ENCODE measurements around the gene MYO5A. TPM values are rescaled to one million over a fixed set of nuclear protein-coding genes. Genes with fewer than 3 reads are reported as not detected.

MYO5A gene
- total RNA-seq, 1 donor = 54.3 TPM

DNA sequence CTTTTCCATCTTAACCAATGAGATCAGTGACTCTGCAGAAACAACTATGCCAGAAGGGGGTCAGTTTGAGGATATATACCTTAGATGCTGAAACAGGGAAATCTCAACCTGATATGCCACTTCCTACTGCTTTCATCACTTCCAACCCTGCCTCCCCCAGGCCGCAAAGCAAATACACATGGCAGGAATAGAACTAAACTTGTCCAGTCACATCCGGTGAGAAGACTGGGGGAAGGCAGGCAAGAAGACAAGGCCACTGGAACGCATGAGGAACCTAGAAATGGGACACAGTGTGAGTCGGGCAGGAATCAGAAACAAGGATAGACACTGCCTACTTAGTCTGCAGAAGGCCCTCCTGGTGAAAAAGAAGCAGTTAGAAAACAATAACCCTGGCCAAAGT is 90.6 kb downstream of the MYO5A start:
- no peak overlapping the region for H2AFZ ChIP-seq (ENCODE audit: low read length)
- no peak overlapping the region for H3K4me3 ChIP-seq (ENCODE audit: insufficient read depth, low read length)
- H4K20me1 ChIP-seq (ENCODE audit: insufficient read depth, low read length) = peaks cover 21% of the 10 kb centered on the region
- no peak for DNase-seq (ENCODE audit: insufficient read length, low spot score, missing footprints)
- H3K27me3 ChIP-seq (ENCODE audit: insufficient read depth, low read length) = no peaks in the 10 kb centered on the region
- no peak overlapping the region for H3K4me2 ChIP-seq (ENCODE audit: insufficient read depth, low read length)
- peaks cover 20% of the 10 kb centered on the region for H3K79me2 ChIP-seq (ENCODE audit: insufficient read depth, low read length)
- no peak overlapping the region for H3K27ac ChIP-seq (ENCODE audit: low read depth, low read length)
- no peaks in the 10 kb centered on the region for H3K9me3 ChIP-seq (ENCODE audit: low read depth, low read length)
- no peaks in the 10 kb centered on the region for H3K36me3 ChIP-seq (ENCODE audit: insufficient read depth, low read length)
- H3K4me1 ChIP-seq (ENCODE audit: insufficient read depth, low read length) = peaks cover 10% of the 10 kb centered on the region
- TF ChIP-seq, protein P1, sequence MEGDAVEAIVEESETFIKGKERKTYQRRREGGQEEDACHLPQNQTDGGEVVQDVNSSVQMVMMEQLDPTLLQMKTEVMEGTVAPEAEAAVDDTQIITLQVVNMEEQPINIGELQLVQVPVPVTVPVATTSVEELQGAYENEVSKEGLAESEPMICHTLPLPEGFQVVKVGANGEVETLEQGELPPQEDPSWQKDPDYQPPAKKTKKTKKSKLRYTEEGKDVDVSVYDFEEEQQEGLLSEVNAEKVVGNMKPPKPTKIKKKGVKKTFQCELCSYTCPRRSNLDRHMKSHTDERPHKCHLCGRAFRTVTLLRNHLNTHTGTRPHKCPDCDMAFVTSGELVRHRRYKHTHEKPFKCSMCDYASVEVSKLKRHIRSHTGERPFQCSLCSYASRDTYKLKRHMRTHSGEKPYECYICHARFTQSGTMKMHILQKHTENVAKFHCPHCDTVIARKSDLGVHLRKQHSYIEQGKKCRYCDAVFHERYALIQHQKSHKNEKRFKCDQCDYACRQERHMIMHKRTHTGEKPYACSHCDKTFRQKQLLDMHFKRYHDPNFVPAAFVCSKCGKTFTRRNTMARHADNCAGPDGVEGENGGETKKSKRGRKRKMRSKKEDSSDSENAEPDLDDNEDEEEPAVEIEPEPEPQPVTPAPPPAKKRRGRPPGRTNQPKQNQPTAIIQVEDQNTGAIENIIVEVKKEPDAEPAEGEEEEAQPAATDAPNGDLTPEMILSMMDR (IDR thresholded peaks at IDR 0.05; ENCODE audit: extremely low read depth, low read depth, low read length) = no peak

DNA sequence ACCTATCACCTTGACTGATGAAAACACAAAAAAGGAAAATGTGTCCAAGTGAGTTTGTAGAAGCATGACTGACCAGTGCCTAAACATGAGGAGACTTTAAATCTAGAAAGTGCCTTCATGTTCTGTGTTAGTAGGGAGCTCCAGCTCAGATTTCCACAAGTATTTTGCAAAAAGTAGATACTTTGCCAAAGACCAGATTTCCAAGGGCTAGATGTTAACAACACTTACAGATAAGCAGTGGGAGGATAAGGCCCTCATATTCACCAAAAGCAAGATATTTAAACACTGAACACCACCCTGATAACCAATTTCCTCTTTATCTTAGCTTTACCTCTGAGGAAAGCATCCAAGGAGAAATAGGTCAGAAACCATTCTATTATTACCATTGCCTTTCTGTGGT is 91.0 kb downstream of the MYO5A start:
- H2AFZ ChIP-seq (ENCODE audit: low read length) = no peak overlapping the region
- H3K4me3 ChIP-seq (ENCODE audit: insufficient read depth, low read length) = no peak overlapping the region
- no peaks in the 10 kb centered on the region for H3K36me3 ChIP-seq (ENCODE audit: insufficient read depth, low read length)
- H3K27ac ChIP-seq (ENCODE audit: low read depth, low read length) = no peak overlapping the region
- H4K20me1 ChIP-seq (ENCODE audit: insufficient read depth, low read length) = peaks cover 21% of the 10 kb centered on the region
- H3K4me2 ChIP-seq (ENCODE audit: insufficient read depth, low read length) = no peak overlapping the region
- H3K27me3 ChIP-seq (ENCODE audit: insufficient read depth, low read length) = no peaks in the 10 kb centered on the region
- H3K4me1 ChIP-seq (ENCODE audit: insufficient read depth, low read length) = peaks cover 10% of the 10 kb centered on the region
- H3K9me3 ChIP-seq (ENCODE audit: low read depth, low read length) = no peaks in the 10 kb centered on the region
- TF ChIP-seq, protein P1 (IDR thresholded peaks at IDR 0.05; ENCODE audit: extremely low read depth, low read depth, low read length) = no peak
- no peak for DNase-seq (ENCODE audit: insufficient read length, low spot score, missing footprints)
- H3K79me2 ChIP-seq (ENCODE audit: insufficient read depth, low read length) = peaks cover 19% of the 10 kb centered on the region

DNA sequence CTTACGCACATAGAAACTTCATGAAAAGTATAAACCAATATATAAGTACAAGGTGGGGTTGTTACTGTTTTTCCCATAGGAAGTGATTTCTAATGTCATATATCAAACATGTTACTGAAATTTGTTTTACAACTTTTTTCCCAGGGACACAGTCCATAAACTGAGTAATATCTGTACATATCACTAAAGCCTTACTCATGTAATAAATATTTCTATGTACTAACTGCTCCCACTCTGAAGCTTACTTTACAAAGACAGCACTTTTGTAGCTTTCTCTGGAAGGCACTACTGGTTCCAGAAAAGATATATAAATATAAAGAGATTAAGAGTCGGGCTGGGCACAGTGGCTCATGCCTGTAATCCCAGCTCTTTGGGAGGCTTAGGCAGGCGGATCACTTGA is 91.7 kb downstream of the MYO5A start:
- Histone ChIP-seq H3K27me3 (ENCODE audit: insufficient read depth, low read length) (no peaks in the 10 kb centered on the region), H3K9me3 (ENCODE audit: low read depth, low read length) (no peaks in the 10 kb centered on the region), H4K20me1 (ENCODE audit: insufficient read depth, low read length) (peaks cover 21% of the 10 kb centered on the region), H3K4me1 (ENCODE audit: insufficient read depth, low read length) (peaks cover 7% of the 10 kb centered on the region), H3K27ac (ENCODE audit: low read depth, low read length) (no peak overlapping the region), H3K79me2 (ENCODE audit: insufficient read depth, low read length) (peaks cover 17% of the 10 kb centered on the region), H3K4me2 (ENCODE audit: insufficient read depth, low read length) (no peak overlapping the region), H3K4me3 (ENCODE audit: insufficient read depth, low read length) (no peak overlapping the region), H2AFZ (ENCODE audit: low read length) (no peak overlapping the region), H3K36me3 (ENCODE audit: insufficient read depth, low read length) (no peaks in the 10 kb centered on the region)
- TF ChIP-seq, protein P1 (IDR thresholded peaks at IDR 0.05; ENCODE audit: extremely low read depth, low read depth, low read length) = no peak
- DNase-seq (ENCODE audit: insufficient read length, low spot score, missing footprints) = no peak

- H3K4me3 ChIP-seq (ENCODE audit: insufficient read depth, low read length) = no peak overlapping the region
- no peak overlapping the region for H2AFZ ChIP-seq (ENCODE audit: low read length)
- no peak overlapping the region for H3K27ac ChIP-seq (ENCODE audit: low read depth, low read length)
- H4K20me1 ChIP-seq (ENCODE audit: insufficient read depth, low read length) = peaks cover 9% of the 10 kb centered on the region
- peaks cover 10% of the 10 kb centered on the region for H3K79me2 ChIP-seq (ENCODE audit: insufficient read depth, low read length)
- H3K4me2 ChIP-seq (ENCODE audit: insufficient read depth, low read length) = no peak overlapping the region
- H3K36me3 ChIP-seq (ENCODE audit: insufficient read depth, low read length) = no peaks in the 10 kb centered on the region
- no peak for DNase-seq (ENCODE audit: insufficient read length, low spot score, missing footprints)
- no peaks in the 10 kb centered on the region for H3K9me3 ChIP-seq (ENCODE audit: low read depth, low read length)
- H3K27me3 ChIP-seq (ENCODE audit: insufficient read depth, low read length) = no peaks in the 10 kb centered on the region
- no peaks in the 10 kb centered on the region for H3K4me1 ChIP-seq (ENCODE audit: insufficient read depth, low read length)
- TF ChIP-seq, protein P1 (IDR thresholded peaks at IDR 0.05; ENCODE audit: extremely low read depth, low read depth, low read length) = no peak
Observed at GRCh38 chr15:52434885-52435284, 93.8 kb downstream of the MYO5A start.
